Caco-2 (cell line): ENCODE data around the gene OR10D3. TPM values are rescaled to one million over a fixed set of nuclear protein-coding genes. Genes with fewer than 3 reads are reported as not detected.

Experiments used
- BruUV-seq: library from RNA; stranded (reverse); fragments of 400-500 nt; replicated peaks from 2 replicates; lab custom pipeline; 2021; lab: Mats Ljungman, UMichigan
- CTCF ChIA-PET: fragments of 300-600 bp; sonication (Branson Sonifier 250); formaldehyde crosslinking; loops from one replicate; lab custom pipeline; 2022; ENCODE audit warnings: antibody characterized with exemption; lab: Charles Lee
- POLR2A ChIA-PET: fragments of 300-600 bp; sonication (Branson Sonifier 250); formaldehyde crosslinking; loops from one replicate; lab custom pipeline; 2022; ENCODE audit warnings: antibody characterized with exemption; lab: Charles Lee
- DNase-seq, 2 experiments: peaks; one replicate each; pipeline versions ENCODE4 v3.0.0 to v3.0.0-alpha.2; 2020 to 2022
- H3K27me3 ChIP-seq: replicated peaks from 2 replicates; pipeline ENCODE4 v1.6.0; 2011; ENCODE audit warnings: low read length; ENCODE audit not compliant: control insufficient read depth, insufficient read depth
- H3K36me3 ChIP-seq: 2 replicates; pipeline ENCODE4 v1.5.1; 2011; ENCODE audit warnings: low read length; ENCODE audit not compliant: control insufficient read depth, insufficient read depth
- H3K4me1 ChIP-seq: fragments of 250-450 bp; sonication (Bioruptor Pico); 2 replicates; pipeline ENCODE4 v1.5.1; 2020; ENCODE audit warnings: mild to moderate bottlenecking
- H3K4me3 ChIP-seq: 2 replicates; pipeline ENCODE4 v1.5.1; 2011; ENCODE audit warnings: low read depth, mild to moderate bottlenecking, control low read depth, low read length
- H3K9me3 ChIP-seq: fragments of 250-450 bp; sonication (Bioruptor Pico); 2 replicates; pipeline ENCODE4 v1.5.1; 2020; ENCODE audit warnings: mild to moderate bottlenecking, moderate library complexity
- H3K27ac Mint-ChIP-seq: one replicate; pipeline ENCODE4 v1.8.0; 2022; ENCODE audit warnings: mixed read lengths; ENCODE audit not compliant: unreplicated experiment
- H3K27me3 Mint-ChIP-seq: one replicate; pipeline ENCODE4 v1.8.0; 2022; ENCODE audit warnings: mixed read lengths; ENCODE audit not compliant: insufficient read depth, unreplicated experiment
- H3K36me3 Mint-ChIP-seq: one replicate; pipeline ENCODE4 v1.8.0; 2022; ENCODE audit warnings: mild to moderate bottlenecking, mixed read lengths; ENCODE audit not compliant: insufficient read depth, unreplicated experiment
- H3K4me1 Mint-ChIP-seq: one replicate; pipeline ENCODE4 v1.8.0; 2022; ENCODE audit warnings: low read depth, mixed read lengths; ENCODE audit not compliant: unreplicated experiment
- H3K4me3 Mint-ChIP-seq: one replicate; pipeline ENCODE4 v1.8.0; 2022; ENCODE audit warnings: mild to moderate bottlenecking, moderate library complexity, mixed read lengths; ENCODE audit not compliant: unreplicated experiment
- H3K9me3 Mint-ChIP-seq: one replicate; pipeline ENCODE4 v1.8.0; 2022; ENCODE audit warnings: mixed read lengths; ENCODE audit not compliant: unreplicated experiment
- intact Hi-C: fragments of 100-400 bp; cut with micrococcal nuclease; formaldehyde crosslinking; loops from one replicate; pipeline ENCODE4 v1.10.0; 2022; ENCODE audit not compliant: unreplicated experiment
- total RNA-seq: library from RNA; stranded (reverse); gene quantifications from 2 replicates; pipeline ENCODE4 v1.2.3, GENCODE V29; 2022
- TF ChIP-seq, protein P1 (sequence below), 2 experiments: fragments of 200-600 bp in 1 of 2; IDR thresholded peaks; 1 replicate in 1 of 2; 2 replicates in 1 of 2; pipeline versions ENCODE4 v1.5.1 to v1.8.0; 2011 to 2022; ENCODE audit warnings: antibody characterized with exemption in 1 of 2, control low read depth in 1 of 2, inconsistent platforms in 1 of 2, low read depth in 1 of 2, low read length in 1 of 2, mild to moderate bottlenecking in 1 of 2, moderate library complexity in 1 of 2; ENCODE audit not compliant: insufficient read depth in 1 of 2, severe bottlenecking in 1 of 2, unreplicated experiment in 1 of 2

The OR10D3 gene
- total RNA-seq, 1 experiment from 2014 or later, result not detected

DNA sequence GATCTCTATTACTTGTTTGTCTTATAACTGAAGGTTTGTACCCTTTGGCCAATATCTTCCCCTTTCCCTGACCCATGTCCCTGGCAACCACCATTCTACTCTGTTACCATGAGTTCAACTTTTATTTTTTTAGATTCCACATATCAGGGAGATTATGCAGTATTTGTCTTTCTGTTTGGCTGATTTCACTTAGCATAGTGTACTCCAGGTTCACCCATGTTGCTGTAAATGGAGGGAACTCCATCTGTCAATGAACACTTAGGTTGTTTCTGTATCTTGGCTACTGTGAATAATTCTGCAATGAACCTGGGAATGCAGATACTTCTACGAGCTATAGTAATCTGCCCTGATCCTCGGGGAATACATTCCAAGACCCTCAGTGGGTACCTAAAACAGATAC, 14.9 kb downstream of the OR10D3 start:
- Histone ChIP-seq H3K27me3 (no peaks in the 10 kb centered on the region), H3K9me3 (no peaks in the 10 kb centered on the region), H3K4me1 (no peaks in the 10 kb centered on the region), H3K36me3 (no peaks in the 10 kb centered on the region), H3K4me3 (no peak overlapping the region)
- peaks cover 13% of the 10 kb centered on the region for H3K27me3 Mint-ChIP-seq
- H3K36me3 Mint-ChIP-seq, result no peaks in the 10 kb centered on the region
- H3K27ac Mint-ChIP-seq, result no peak overlapping the region
- no peak overlapping the region for H3K4me3 Mint-ChIP-seq
- TF ChIP-seq, protein P1, sequence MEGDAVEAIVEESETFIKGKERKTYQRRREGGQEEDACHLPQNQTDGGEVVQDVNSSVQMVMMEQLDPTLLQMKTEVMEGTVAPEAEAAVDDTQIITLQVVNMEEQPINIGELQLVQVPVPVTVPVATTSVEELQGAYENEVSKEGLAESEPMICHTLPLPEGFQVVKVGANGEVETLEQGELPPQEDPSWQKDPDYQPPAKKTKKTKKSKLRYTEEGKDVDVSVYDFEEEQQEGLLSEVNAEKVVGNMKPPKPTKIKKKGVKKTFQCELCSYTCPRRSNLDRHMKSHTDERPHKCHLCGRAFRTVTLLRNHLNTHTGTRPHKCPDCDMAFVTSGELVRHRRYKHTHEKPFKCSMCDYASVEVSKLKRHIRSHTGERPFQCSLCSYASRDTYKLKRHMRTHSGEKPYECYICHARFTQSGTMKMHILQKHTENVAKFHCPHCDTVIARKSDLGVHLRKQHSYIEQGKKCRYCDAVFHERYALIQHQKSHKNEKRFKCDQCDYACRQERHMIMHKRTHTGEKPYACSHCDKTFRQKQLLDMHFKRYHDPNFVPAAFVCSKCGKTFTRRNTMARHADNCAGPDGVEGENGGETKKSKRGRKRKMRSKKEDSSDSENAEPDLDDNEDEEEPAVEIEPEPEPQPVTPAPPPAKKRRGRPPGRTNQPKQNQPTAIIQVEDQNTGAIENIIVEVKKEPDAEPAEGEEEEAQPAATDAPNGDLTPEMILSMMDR (IDR thresholded peaks at IDR 0.05; ENCODE audit: insufficient read depth in 1 of 2, low read depth in 1 of 2, low read length in 1 of 2, severe bottlenecking in 1 of 2, unreplicated experiment in 1 of 2), result no peak
- ChIA-PET POLR2A (no interaction called here), CTCF (no interaction called here)
- no peaks in the 10 kb centered on the region for H3K9me3 Mint-ChIP-seq
- intact Hi-C loops, result loop anchor here (10.0 kb wide), 1 partner anchor 453 kb away; the partner anchor contains the start of gene ZNF202
- no peak for DNase-seq
- BruUV-seq, result no TSS peak
- H3K4me1 Mint-ChIP-seq, result no peaks in the 10 kb centered on the region

- intact Hi-C loops, result loop anchor here (10.0 kb wide), 1 partner anchor 454 kb away; the partner anchor contains the start of gene ZNF202
Measured at GRCh38 chr11:124198897-124199296, 15.8 kb downstream of the OR10D3 start.

GRCh38 chr11:124199702-124200101, 16.6 kb downstream of the OR10D3 start:
- ChIA-PET POLR2A (no interaction called here), CTCF (no interaction called here)
- TF ChIP-seq, protein P1 (IDR thresholded peaks at IDR 0.05; ENCODE audit: insufficient read depth in 1 of 2, low read depth in 1 of 2, low read length in 1 of 2, severe bottlenecking in 1 of 2, unreplicated experiment in 1 of 2), result no peak
- Mint-ChIP-seq H3K4me1 (no peaks in the 10 kb centered on the region), H3K4me3 (no peak overlapping the region), H3K27ac (no peak overlapping the region), H3K27me3 (peaks cover 10% of the 10 kb centered on the region), H3K9me3 (no peaks in the 10 kb centered on the region), H3K36me3 (no peaks in the 10 kb centered on the region)
- intact Hi-C loops, result loop anchor here (10.0 kb wide), 1 partner anchor 455 kb away; the partner anchor contains the start of gene ZNF202
- no peaks in the 10 kb centered on the region for H3K4me1 ChIP-seq
- no peaks in the 10 kb centered on the region for H3K36me3 ChIP-seq
- DNase-seq, result no peak
- no peaks in the 10 kb centered on the region for H3K27me3 ChIP-seq
- no TSS peak for BruUV-seq
- H3K9me3 ChIP-seq, result no peaks in the 10 kb centered on the region
- no peak overlapping the region for H3K4me3 ChIP-seq

More at GRCh38 chr11:124198897-124199296, 15.8 kb downstream of the OR10D3 start:
- Mint-ChIP-seq H3K4me1 (no peaks in the 10 kb centered on the region), H3K36me3 (no peaks in the 10 kb centered on the region), H3K27ac (no peak overlapping the region), H3K4me3 (no peak overlapping the region), H3K9me3 (no peaks in the 10 kb centered on the region), H3K27me3 (peaks cover 10% of the 10 kb centered on the region)
- ChIA-PET CTCF (interaction anchor here (0.8 kb wide), 1 partner anchor 127 kb away, joined by 3 read pairs; no protein-coding TSS in a partner anchor), POLR2A (no interaction called here)
- Histone ChIP-seq H3K27me3 (no peaks in the 10 kb centered on the region), H3K9me3 (no peaks in the 10 kb centered on the region), H3K4me3 (no peak overlapping the region), H3K4me1 (no peaks in the 10 kb centered on the region), H3K36me3 (no peaks in the 10 kb centered on the region)
- no peak for DNase-seq
- BruUV-seq, result no TSS peak
- TF ChIP-seq, protein P1 (IDR thresholded peaks at IDR 0.05; ENCODE audit: insufficient read depth in 1 of 2, low read depth in 1 of 2, low read length in 1 of 2, severe bottlenecking in 1 of 2, unreplicated experiment in 1 of 2), result no peak
